GM18867 (cell line): ENCODE results near the gene KSR2.

ENCODE experiments used
- ATAC-seq: cut with Tn5 transposase; IDR thresholded peaks from one replicate; pipeline ENCODE4 v1.9.1; 2021; ENCODE audit warnings: mild to moderate bottlenecking, moderate library complexity; ENCODE audit not compliant: unreplicated experiment

The KSR2 gene

DNA sequence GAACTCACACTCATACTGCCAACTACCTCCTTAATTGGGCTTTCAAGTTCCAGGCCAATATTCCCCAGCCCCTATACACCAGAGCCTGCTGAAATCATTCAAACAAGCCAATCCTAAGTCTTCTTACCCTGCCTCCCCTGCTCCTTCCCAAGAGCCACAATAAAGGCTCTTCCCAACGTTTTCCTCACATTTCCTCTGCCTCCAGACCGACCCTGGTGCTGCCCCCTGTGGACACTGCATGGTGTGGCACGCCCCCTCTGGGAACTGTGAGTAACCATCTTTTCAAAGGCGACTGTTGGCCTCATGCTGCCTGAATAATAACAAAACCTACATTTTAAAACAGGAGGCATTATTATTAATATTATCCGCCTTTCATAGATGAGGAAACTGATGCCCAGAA lies 495.8 kb downstream of the KSR2 start:
- no peak for ATAC-seq

DNA sequence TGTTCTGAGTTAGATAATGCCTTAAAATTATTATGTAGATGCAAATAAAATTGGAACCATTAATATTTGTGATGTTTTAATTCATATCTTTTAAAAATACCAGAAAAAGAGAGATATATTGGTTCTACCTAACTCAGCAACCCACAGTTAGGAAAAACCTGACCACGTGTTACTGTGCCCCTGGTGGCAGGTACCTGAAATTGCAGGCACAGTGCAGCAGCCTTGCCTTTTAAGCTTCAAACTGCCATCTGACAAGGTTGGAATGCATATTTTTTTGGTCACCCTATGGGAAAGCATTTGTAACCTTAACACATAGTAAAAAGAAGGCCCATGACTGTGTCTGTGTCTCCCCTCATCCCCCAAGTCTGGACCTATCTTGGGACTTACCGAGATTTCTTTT lies 498.0 kb downstream of the KSR2 start:
- no peak for ATAC-seq

DNA sequence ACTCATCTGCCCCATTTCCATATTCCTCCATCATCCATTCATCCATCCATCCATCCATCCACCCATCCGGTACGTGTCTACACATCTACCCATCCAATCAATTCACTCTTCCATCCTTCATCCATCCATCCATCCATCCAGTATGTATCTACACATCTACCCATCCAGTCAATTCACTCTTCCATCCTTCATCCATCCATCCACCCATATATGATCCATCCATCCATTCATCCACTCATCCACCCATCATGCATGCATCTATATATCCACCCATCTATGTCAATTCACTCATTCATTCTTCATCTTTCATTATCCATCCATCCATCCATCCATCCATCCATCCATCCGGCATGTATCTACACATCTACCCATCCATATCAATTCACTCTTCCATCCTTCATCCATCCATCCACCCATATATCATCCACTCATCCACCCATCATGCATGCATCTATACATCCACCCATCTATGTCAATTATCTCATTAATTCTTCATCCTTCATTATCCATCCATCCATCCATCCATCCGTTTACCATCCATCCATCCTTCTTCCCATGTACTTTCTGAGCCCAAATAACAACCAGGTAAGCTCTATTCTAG lies 498.8 kb downstream of the KSR2 start:
- no peak for ATAC-seq

DNA sequence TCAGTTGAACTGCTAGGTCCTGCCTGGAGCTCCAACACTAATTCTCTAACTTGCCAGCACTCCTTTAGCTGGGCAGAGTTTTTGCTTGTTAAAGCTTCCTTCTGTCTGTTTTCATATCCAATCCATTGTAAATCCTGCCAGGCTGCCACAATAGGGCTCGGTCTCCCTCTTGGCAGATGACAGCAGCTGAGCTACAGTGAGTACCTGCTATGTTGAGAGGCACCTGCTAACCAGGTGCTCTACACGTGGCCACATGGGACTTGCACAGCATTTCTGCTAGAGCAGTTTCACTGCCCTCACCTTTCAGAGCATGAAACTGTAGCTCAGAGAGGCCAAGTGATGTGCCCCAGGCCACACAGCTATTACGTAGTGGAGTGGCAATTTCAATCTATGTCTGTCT lies 500.8 kb downstream of the KSR2 start:
- no peak for ATAC-seq

DNA sequence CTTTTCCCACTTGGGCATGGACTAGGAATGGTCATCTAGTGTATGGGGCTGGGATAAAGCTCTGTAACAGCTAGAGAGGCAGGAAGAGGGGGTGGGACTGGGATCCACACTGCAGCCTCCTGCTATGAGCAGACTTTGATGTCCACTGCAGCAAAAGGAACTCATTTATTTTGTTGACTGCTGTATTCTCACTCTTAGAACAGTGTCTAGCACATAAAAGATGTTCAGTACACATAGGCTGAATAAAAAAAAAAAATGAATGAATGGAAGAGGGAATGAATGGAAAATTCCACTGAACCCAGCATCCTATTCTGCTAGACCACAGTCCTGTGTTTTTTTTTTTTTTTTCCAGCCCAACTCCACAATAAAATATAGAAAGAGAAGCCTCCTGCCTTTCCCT lies 501.2 kb downstream of the KSR2 start:
- no peak for ATAC-seq

DNA sequence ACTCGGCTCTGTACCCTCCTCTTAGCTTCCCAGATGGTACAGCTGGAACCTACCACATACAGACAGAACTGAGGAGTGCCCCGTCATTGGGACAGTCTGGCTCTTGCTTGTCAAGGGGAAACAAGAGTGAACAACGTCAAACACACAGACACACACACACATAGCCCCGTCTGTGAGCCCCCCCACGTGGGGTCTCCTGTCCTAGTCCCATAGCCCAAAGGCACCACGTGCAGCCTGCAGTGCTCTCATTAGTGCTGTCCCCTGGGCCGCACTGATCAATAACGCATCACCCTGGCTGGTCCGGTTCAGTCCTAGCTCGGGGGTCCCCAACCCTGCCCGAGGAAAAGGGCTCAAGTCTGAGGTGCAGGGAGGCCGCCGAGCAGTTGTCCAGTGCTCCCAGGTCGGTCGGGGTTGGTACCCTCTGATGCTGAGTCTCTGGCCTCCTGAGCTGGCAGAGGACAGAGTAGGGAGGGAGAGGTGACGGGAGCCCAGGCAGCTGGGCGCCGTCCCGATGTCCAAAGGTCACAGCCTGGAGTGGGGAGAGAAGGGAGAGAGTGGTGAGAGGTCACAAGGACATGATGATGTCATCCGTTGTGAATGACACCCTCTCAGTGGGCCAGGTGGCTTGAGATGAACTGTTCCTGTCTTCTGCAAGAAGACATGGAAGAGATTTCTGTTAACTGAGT lies 502.0 kb downstream of the KSR2 start:
- ATAC-seq: no peak

DNA sequence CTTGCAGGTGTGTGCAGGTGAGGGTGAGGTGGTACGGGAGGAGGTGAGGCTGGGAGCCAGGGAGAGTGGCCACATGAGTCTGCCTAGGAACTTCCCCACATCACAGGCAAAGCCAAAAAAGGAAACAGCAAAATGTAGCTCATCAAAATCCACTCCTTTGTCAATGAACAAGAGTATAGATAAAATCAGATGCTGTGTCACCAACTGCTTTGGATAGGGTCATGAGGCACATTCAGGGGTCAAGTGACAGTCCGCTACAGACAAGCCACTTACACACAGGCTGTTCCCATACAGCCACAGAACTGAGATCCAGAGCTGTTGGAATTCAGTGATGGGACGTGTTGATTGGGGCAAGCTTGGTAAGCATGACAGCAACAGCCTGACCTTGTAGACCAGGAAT lies 507.1 kb downstream of the KSR2 start:
- ATAC-seq: no peak

DNA sequence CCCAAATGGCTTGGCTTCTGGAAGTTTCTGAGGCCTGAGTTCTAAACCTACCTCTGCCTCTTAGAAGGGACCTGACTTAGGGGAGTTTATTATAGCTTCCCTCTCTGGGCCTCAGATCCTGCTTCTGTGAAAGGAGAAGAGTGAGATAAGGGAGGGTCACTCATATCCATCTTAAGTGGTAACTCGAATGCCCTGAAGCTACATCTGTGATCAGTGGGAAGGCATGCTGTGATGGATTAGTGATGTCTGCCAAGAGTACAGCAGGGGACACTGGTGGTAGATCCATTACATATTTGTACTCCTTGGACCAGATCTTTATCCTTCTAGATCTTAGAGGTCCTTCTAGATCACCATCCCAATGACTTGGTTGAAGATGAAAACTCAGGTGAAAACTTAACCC lies 509.6 kb downstream of the KSR2 start:
- no peak for ATAC-seq

DNA sequence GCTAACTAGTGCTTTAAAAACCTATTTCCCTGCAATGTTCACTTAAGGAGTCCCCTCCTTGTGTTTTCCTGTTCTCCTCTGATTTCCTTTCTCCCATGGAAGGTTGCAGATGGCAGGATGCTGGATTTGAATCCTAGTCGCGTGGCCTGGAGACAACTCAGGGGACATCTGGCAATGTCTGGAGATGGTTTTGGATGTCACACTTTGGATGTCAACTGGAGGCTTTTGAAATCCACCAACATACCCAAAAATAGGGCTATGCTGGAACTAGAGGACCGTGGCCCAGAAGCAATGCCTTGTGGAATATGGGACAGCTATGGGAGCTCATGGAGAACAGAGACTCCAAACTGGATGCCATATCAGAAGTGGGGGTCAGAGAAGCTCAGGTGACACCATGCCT lies 511.6 kb downstream of the KSR2 start:
- ATAC-seq: no peak

DNA sequence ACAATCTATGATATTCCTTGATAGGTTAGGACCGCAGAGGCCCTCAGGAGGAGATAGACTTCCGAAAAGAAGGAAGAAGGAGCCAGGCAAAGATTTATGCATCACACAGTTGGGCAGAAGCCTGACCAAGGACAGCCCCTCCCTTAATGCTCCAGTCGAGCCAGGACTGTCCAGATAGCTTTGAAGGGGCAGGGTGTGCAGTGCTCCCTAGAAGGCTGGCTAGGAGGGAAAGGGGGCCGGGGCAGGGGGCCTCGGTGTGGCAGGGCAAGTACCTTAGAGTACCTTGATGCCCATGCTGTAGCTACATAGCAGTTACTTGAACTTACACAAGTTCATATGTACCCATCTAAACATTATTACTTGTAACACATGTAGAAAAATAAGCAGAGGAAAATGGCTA lies 512.7 kb downstream of the KSR2 start:
- ATAC-seq: no peak

DNA sequence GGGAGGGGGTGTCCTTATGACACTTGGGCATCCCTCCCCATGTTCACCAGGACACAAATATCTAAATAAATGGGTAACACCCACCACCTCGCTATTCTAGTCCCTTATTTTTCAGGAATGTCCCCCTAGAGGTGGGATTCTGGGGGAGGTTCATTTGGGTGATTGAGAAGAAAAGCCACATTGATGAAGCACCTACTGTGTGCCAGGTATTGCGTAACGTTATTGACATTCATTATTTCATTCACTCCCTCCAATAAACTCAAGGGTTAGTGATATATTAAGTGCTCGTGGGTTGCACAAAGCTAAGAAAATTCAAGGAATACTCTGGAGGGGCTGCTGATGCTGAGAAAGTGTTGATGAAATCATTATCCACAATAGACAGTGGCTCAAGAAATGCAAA lies 514.8 kb downstream of the KSR2 start:
- no peak for ATAC-seq

DNA sequence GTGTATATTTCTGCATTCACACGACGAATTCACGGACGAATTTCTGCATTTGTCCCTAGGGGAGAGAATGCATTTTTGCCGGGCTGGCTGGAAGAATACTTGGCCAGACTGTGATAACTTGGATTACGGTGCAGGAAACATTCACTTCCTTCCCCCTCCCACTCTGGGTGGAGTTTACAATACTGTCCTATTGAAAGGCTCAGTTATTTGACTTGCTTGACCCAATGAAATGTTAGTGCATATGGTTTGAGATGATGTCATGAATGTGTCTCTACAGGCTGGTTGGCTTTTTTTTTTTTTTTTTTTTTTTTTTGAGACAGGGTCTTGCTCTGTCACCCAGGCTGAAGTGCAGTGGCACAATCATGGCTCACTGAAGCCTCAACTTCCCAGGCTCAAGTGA lies 516.7 kb downstream of the KSR2 start:
- no peak for ATAC-seq

DNA sequence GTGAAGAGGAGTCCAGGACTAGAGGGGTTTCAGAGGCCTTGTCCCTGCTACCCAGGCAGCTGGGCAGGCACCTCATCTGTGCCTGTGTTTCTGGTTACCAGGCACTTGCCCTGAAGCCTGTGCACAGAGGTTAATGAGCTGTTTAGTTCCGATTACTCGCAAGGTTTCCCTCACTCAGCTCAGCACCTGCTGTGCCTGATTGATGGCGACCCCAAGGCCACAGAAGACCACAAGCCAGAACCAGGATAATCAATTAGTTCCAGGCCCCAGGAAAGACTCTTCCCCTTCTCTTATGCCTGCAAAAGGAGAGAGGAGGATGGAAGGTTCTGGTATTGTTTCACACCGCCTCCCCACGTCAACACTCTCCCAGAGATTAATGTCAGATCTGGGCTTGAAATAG lies 518.6 kb downstream of the KSR2 start:
- ATAC-seq: no peak

DNA sequence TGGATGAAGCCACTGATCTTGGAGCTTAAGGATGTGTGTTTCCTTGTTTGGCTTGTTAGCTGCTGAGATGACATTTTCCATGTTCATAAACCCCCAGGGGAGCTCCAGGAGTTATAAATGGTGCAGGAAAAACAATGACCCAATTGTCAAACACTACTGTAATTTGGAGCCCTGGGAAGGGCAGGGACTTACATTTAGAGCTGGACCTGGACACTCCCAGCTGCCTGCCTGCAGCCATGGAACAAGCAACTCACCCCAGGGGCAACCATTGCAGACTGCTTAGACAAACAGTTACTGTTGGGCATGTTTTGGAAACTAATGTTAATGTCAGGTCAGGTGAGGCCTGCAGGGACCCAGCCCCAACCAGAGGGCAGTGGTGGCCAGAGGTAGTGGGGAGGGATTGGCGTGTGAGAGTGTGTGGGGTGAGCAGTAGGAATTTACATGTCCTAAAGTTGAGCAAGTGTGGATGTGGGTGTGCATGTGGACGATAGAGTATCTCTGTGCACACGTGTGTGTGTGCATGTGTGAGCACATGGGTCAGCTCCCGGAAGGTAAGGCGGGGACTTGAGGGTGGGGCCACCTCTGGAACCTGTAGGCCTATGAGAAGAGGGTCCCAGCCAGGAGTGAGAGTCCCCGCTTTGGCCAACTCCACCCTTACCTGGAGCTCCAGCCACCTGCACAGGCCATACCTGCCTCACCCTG lies 521.0 kb downstream of the KSR2 start:
- no peak for ATAC-seq

DNA sequence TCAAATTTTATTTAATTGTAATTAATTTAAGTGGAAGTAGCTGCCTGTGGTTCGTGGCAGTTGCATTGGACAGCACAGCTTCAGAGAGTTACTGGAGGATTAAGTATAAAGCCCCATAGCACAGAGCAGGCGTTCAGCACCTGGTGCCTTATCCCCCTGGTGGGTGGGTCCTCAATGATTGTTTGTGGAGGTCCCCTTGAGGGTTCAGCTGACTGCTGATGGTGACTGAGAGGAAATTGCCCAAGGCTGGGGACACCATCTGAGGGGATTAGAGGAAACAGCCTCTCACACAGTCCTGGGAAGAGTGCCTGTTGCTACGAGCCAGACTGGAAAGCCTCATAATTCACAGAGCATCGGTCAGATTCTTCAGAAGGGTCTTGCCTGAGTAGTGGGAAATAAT lies 524.0 kb downstream of the KSR2 start:
- no peak for ATAC-seq

DNA sequence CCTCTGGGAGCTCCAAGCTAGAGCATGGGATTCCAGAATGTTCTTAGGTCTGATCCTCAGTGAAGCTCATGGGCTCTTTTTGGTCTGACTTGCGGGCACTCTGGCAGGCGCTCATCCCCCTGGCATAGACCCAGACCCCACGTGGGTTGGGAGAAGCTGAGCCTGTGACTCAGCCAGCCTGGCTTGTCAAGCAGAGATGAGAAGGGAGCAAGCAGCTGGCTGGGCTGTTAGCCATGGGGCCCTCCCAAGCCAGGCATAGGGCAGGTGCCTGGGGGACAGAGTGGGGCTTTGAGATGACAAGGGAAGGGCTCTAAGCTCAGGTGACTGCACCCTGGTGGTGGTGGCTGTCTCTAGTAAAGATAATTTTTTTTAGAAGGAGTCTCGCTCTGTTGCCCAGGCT lies 527.0 kb downstream of the KSR2 start:
- no peak for ATAC-seq

DNA sequence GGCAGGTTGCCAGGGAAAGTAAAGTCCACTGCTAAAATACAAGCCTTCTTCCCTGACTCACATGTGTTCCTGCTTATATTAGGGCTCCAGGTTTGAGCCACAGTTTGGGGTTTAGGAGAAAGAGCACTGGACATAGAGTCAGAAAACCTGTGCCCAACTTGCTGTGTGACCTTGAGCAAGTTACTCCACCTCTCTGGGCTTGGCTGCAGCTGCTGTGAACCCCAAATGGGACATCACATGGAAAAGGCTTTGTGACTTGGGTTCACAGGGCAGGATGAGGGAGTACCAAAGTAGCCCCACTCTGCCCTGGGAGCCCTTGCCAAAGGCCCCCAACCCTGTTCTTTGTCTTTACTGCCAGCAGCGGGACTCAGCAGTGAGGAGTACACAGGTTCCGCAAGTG lies 528.4 kb downstream of the KSR2 start:
- no peak for ATAC-seq

DNA sequence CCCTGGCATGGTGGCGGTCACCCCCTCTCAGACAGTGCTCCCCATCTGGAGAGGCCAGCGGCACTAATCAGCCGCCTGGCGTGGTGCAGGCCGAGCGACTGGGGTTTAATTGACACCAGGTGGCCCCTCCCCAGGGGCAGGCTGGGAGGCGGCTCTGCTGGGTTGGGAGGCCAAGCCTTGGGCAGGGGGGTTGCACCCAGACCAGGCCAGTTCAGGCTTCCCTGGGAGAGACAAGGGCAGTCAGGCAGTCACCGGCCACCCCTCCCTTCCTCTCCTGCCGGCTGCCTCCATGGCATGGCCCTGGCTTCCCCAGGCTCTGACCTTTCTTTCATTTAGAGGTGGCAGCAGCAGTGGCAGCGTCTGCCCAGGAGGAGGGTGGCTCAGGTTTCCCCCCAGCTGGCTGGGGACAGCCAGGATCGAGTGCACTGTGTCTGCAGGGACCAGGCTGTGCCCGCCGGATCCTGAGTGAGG lies 529.2 kb downstream of the KSR2 start:
- ATAC-seq: no peak

DNA sequence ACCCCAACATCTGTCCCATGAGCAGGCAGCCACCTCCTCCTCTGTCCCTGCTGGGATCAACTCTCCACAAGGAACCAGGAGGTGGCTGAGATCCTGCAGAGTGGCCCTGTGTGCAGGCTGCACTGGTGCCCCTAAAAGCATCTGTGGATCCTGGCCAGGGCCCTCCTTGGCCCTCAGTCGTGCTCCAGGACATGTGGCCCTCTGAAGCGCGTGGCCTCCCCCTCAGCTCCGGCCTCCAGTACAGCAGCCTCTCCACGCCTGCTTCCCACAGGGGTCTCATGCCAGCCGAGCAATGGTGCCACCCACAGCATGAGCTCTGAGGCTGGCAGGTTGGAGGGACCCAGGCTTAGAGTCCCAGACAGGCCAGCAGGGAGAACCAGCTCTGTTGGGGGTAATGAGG lies 530.0 kb downstream of the KSR2 start:
- ATAC-seq: no peak

DNA sequence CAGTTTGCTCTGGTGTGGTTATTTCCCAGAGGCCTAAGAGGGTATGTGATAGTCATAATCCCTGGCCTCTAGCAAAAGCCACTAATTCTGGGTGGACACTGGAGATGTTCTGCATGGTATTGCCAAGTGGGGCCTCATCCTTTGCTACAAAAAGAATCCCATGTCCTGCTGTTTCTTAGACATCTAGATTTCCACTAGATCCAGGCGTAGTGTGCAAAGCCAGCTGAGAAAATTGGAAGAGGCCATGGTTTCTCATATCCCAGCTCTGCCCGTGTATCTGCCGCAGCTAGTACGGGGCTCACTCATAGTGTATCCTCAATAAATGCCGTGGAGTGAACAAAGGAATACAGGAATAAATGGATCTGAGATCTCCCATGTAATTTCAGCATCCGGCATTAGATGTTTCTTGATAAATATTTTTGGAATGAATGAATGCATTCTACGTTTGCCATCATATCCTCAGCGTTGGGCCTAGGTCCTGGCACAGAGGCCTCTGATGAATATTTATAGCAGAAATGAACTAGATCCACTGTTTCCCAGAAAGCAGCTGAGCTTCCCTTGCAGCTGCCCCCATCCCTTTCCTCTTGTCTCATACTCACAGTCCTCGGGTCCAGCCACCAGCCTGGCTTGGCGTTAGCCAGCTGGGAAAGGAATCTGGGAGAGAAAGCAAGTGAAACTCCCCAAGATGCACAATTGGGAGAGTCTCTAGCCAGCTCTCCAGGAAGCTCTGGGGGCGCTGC lies 531.1 kb downstream of the KSR2 start:
- ATAC-seq: no peak

DNA sequence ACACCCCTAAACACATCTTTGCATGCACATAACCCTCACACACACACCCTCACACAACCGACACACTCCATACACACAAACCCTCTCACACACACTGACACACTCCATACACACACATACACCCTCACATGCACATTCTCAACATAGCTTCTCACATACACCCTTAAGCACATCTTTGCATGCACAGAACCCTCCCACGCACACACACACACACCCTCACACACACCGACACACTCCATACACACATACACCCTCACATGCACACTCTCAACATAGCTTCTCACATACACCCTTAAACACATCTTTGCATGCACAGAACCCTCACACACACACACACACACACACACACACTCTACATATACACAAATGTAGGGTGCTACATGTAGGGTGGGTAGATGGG lies 534.9 kb downstream of the KSR2 start:
- ATAC-seq: no peak

DNA sequence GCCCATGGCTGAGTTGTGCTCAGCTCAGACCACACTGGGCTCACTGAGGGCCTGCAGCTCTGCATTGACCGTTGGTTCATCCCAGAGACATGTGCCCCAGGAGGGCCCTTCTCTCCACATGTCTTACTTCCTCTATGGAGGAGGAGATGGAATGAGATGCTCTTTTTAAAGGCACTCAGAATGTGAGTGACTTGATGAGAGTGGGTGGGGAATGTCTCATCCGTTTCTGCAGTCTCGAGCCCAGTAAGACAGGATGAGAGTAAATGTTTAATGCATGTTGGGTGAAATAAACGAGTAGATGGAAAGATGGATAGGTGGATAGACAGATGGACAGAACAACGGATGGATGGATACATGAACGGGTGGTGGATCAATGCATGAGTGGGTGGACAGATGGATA lies 538.5 kb downstream of the KSR2 start:
- no peak for ATAC-seq
